Hepatic stellate cell (primary cell): Measurements from ENCODE around the gene DIP2A.

Experiments used
- DNase-seq: peaks from one replicate; pipeline ENCODE4 v3.0.0; 2011; ENCODE audit warnings: low spot score

The DIP2A gene, protein sequence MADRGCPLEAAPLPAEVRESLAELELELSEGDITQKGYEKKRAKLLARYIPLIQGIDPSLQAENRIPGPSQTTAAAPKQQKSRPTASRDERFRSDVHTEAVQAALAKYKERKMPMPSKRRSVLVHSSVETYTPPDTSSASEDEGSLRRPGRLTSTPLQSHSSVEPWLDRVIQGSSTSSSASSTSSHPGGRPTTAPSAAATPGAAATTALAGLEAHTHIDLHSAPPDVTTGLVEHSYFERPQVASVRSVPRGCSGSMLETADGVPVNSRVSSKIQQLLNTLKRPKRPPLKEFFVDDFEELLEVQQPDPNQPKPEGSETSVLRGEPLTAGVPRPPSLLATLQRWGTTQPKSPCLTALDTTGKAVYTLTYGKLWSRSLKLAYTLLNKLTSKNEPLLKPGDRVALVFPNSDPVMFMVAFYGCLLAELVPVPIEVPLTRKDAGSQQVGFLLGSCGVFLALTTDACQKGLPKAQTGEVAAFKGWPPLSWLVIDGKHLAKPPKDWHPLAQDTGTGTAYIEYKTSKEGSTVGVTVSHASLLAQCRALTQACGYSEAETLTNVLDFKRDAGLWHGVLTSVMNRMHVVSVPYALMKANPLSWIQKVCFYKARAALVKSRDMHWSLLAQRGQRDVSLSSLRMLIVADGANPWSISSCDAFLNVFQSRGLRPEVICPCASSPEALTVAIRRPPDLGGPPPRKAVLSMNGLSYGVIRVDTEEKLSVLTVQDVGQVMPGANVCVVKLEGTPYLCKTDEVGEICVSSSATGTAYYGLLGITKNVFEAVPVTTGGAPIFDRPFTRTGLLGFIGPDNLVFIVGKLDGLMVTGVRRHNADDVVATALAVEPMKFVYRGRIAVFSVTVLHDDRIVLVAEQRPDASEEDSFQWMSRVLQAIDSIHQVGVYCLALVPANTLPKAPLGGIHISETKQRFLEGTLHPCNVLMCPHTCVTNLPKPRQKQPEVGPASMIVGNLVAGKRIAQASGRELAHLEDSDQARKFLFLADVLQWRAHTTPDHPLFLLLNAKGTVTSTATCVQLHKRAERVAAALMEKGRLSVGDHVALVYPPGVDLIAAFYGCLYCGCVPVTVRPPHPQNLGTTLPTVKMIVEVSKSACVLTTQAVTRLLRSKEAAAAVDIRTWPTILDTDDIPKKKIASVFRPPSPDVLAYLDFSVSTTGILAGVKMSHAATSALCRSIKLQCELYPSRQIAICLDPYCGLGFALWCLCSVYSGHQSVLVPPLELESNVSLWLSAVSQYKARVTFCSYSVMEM (N-terminal part only)

DNA sequence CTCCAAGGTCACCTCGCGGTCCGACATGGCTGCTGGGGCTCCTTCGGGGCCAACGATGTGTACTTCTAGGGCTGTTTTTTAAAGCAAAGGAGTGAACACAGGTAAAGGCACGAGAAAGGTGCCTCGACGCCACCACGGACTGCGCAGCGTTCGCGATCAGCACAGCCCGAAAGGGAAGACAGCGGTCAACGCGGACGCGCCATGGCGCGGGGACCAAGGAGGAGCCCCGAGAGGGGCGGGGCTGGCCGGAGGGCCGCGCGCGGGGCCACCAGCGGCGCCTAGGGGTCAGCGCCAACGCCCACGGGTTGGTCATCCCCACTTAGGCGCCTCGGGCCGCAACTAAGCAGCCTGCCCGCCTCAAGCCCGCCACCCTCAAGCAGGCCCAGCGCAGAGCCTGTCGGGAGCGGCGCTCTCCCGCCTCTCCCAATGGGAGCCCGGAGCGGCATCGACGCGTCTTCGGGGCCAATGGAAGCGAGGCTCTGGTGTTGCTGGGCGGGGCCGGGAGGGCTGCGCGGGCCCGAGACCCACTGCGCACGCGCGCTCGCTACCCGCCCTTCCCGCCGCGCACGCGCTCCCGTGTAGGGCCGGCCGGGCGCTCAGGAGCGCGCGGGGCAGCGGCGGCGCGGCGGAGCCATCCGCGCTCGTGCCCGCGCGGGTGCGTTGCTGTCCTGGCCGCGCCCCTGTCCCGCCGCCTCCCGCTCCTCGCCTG, at the start of gene DIP2A:
Gene DIP2A, plus strand, starts transcription at position 577 of the 709 bp plus-strand sequence. CDS start 241 bp downstream, outside the sequence.
- peak; percentile 100 for DNase-seq

DNA sequence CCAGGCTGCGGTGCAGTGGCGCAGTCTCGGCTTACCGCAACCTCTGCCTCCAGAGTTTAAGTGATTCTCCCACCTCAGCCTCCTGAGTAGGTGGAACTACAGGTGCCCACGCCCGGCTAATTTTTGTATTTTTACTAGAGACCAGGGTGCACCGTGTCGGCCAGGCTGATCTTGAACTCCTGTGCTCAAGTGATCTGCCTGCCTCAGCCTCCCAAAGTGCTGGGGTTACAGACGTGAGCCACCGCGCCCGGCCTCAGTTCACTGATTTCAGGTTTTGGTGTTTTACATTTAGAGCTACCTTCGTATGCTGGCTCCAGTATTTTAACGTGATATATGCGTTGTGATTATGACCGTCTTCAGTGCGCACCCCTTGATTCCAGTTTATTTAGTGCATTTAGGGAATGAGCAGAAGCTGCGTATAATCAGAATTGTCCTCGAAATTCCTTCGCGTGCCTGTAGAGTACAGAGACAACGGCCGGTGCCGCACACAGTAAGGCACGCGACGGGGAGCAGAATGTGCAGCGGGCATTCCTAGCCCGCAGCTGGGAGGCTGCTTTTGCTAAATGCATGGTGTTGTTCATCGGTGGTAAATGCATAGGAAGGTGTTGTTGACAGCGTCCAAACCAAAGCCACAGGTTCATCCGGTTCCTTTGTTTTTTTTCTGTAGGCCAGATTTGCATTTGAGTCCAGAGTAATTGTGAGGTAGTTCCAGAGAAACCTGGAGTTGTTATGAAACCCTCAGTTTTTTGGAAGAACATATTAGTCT, 48.9 kb upstream of the DIP2A start:
- DNase-seq = no peak

DNA sequence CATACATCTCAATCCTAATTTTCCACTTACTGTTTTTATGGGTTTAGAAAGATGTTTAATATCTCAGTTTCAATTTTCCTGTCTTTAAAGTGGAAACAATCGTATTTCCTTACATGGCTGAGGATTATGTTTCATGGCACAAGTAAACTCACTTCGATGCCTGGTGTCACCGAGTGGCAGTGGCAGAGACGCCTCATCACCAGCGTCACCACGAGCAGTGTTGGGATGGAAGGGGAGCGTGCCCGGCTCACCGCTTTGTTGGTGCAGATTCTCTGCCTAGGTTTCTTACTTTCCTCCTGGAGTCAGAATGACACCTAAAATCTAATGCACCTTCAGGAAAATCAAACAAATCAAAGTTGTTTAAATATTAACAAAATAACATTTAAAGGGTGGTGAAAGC, 48.2 kb upstream of the DIP2A start:
- DNase-seq = no peak

DNA sequence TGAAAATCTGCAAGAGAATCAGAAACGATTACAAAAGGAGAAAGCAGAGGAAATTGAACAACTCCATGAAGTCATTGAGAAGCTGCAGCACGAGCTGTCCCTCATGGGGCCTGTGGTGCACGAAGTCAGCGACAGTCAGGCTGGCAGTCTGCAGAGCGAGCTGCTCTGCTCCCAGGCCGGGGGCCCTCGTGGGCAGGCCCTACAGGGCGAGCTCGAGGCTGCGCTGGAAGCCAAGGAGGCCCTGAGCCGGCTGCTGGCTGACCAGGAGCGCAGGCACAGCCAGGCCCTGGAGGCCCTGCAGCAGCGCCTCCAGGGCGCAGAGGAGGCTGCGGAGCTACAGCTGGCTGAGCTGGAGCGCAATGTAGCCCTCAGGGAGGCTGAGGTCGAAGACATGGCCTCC, 47.5 kb upstream of the DIP2A start:
- DNase-seq = no peak

DNA sequence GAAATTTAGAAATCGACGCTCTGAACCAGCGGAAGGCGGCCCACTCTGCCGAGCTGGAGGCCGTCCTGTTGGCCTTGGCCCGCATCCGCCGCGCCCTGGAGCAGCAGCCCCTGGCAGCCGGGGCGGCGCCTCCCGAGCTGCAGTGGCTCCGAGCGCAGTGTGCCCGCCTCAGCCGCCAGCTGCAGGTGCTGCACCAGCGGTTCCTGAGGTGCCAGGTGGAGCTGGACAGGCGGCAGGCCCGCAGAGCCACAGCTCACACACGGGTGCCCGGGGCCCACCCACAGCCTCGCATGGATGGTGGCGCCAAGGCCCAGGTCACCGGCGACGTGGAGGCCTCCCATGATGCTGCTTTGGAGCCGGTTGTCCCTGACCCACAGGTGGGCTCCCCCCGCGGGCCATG, 47.0 kb upstream of the DIP2A start:
- no peak for DNase-seq

DNA sequence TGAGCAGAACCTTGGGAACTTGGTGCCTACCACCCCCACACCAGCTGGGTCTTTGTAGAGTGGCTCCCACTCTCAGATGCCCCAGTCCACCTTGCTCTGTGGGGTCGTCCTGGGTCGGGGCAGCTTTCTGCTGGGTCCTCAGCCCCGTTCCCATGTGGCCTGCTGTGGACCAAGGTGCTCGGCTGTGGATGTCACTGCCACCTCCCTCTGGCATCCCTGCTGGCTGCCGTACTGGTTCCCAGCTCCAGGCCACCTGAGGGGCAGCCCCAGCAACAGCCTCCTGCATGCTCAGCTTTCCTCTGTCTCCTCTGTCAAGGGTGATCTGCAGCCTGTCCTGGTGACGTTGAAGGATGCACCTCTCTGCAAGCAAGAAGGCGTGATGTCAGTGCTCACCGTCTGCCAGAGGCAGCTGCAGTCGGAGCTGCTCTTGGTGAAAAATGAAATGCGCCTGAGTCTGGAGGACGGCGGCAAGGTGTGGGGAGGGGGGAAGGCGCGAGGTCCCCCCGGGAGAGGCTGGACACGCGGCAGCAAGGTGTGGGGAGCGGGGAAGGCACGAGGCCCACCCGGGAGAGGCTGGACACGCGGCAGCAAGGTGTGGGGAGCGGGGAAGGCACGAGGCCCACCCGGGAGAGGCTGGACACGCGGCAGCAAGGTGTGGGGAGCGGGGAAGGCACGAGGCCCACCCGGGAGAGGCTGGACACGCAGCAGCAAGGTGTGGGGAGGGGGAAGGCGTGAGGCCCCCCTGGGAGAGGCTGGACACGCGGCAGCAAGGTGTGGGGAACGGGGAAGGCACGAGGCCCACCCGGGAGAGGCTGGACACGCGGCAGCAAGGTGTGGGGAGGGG, 45.9 kb upstream of the DIP2A start:
- no peak for DNase-seq

DNA sequence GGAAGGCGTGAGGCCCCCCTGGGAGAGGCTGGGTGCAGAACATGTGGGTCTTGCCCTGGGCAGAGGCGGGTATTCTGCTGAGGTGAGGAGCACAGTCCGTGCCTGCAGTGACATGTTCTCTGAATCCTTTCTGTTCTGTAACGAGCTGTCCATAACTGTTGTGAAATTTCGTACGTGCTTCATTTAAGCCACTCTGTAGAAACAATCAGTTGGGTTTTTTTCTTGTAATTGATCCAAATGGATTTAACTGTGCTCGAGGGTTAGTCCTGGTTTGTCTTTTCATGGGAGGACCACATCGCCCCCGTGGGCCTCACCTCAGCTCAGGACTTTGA, 45.4 kb upstream of the DIP2A start:
- DNase-seq = no peak

DNA sequence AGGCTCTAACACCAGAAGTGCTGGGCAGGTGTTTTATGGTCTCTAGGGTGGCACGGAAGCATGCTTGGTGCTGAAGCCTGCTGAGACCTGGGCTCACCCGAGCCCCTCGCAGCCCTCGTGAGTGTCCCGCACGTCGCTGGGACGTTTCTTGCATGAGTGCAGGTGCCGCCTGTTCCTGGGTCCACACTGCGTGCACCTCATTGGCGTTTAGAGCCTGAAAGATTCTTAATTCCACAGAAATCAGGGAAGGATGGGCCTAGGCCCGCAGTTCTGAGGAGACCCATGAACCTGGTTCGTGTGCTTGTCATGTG, 43.8 kb upstream of the DIP2A start:
- DNase-seq = no peak

DNA sequence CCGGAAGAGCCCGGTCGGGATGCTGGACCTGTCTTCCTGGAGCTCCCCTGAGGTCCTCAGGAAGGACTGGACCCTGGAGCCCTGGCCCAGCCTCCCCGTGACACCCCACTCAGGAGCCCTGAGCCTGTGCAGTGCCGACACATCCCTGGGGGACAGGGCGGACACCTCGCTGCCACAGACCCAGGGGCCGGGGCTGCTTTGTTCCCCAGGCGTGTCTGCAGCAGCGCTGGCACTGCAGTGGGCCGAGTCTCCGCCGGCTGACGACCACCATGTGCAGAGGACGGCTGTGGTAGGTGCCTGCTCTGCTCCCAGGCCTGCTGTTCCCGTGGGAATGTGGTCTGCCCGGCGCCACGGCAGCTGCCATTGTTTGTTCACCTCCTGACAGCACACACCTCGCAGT, 42.1 kb upstream of the DIP2A start:
- DNase-seq = no peak

DNA sequence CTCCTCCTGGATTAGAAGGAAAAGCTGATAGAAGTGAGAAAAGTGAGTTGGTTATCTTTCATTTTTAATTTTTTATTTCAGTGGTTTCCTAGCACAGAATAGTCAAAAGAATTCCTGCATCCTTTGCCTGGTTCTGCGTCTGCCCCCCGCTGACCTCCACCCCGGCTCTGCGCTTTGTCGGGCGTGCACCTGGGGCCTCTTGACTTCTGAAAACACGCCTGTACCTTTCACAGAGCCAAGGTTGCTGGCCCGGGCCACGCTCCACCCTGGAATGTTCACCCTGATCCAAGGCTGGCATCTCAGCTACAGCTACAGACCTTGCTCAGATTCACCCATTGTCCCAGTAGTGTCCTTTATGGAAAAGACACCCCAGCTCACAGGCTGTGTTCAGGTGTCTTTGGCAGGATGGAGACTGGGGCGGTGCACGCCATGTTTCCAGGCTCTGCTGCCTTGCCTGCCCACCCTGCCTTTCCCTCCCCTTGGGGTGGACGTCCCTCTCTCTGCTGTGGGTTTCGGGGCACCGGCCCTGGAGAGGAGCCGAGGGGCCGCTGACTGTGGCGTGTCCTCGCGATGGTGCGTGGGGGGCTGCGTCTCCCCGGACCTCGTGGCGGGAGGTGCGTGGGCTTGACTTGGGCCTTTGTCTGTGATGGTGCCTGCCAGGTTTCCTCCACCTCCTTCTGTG, 40.3 kb upstream of the DIP2A start:
- no peak for DNase-seq

DNA sequence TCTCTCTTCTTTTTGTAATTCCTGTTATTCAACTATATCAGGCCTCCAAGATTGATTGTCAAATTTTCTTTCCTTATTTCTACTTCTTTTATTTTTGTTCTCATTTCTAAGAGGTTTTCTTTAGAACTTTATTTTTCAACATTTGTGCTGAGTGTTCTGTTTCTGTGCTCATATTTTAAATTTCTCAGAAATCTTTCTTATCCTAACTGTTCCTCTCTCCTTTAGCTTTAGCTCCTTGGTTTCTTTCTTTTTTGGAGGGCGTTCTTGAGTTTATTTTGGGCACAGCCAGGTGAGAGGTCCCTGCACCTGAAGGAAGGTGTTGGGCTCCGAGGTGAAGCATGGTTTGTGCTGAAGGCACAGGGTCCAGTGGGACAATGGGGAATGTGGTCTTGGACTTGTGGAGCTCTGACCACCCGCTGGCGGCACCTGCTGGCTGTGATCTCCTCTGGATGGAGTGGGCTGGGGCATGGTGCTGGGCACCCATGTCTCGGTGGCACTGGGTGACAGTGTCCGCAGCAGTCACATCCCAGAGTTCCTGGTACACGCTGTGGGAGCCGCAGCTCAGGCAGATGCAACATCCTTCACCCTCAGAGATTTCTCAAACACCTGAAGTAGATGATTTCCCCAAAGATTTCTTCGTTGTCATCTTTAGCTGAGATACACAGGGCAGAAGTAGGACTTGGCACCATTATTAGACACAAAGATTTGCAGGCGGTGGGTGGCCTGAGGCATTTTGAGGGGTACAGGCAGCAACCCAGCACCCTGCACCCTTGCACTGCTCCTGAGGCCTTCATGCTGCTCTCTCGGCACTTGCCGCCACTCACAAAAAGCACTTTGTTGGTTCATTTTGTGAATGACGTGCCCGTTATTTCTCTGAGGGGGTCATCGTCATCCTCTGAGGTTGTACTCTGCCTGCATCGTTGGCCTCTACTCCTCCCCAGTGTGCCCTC, 38.2 kb upstream of the DIP2A start:
- no peak for DNase-seq

DNA sequence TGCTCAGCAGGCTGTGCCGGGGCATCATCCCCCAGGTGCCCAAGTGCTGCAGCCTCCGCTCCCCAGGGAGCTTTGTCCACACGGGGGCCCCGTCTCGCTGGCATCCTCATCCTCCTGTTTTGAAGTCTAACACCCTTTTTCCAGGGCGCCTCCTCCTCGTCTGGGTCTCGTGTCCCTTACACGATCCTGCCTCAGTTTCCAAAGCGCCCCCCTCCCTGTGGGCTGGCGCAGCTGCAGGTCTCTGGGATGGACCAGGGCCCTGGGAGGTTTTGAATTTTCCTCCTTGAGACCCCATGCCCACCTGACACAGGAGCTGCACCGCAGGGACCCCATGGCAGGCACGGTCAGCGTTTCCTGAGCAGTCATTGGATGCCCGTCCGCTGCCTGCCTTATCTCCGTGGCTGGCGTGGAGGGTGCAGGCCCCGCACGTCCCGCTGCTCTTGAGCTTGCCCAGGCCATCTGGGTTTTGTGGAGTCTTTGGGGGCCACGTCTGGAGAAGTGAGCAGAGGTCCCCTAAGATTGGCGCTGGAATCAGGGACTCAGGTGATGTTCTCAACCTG, 37.4 kb upstream of the DIP2A start:
- no peak for DNase-seq

DNA sequence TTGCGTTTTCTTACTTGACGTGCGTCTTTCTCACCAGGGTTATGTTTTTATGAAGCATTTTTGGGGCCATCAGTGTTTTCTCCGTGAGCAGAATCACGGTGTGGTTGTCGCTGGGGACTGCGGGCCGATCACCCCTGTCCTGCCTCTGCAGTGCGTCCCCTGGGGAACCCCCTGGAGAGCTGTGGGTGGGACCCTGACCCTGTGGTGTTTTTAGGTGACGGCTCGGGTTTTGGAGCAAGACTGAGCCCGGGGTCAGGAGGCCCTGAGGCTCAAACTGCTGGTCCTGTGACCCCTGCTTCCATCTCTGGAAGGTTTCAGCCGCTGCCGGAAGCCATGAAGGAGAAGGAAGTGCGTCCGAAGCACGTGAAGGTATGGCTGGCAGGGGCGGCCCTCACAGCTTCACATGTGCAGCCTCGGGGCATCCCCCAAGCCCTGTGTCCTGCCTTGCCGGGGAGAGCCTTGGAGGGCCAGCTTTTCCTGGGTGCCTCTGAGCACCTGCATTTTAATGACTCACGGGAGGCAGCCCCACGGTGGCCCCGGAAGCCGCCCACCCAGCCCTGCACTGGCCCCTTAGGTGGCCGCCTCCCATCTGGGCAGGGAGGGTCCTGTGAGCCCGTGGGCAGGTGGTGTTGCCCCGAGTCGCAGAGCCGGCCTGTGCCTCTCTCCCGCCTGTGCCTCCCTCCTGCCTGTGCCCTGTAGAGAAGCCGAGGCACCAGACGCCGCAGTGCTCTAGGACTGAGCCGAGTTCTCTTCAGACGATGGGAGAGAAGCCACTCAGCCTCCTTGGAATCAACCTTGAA, 36.7 kb upstream of the DIP2A start:
- DNase-seq = no peak

DNA sequence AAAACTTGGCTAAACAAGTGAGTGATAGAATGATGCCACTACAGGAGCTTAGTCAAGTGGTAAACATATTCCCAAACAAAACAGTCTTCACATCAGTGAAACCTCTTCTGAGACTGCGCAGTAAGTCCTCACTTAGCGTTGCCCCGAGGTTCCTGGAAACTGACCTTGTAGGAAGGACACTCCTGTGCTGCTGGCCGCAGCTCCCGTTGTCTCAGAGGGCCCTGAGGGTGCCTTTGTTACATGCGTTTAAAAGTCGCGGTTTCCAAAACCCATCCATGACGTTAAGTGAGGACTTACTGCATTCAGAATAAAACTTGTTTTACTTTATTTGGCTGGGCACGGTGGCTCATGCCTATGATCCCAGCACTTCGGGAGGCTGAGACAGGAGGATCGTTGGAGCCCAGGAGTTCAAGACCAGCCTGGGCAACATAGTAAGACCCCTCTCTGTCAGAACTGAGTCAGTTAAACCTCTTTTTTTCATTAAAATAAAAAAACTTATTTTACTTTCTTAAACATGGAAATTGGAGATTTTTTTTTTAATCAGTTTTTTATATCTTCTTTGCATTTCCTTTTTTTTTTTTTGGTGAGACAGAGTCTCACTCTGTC, 36.0 kb upstream of the DIP2A start:
- DNase-seq = no peak

DNA sequence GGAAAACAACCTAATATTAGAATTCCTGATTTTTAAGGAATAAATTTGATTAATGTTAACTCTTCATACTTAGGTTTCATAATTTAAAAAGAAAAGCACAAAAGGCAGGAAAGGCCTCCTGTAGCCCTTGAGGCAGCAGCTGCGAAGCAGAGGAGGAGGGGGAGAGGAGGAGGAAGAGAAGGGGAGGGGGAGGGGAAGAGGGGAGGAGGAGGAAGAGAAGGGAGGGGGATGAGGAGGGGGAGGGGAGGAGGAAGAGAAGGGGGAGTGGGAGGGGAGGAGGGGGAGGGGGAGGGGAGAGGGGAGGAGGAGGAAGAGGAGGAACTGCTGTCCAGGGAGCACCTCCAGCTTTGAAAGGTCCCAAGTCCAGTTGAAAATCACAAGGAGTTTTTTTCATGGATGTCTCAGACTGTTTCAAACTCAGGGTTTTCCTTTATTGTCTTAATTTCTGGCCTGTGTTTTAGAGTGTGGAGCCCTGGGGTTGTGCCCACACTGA, 35.1 kb upstream of the DIP2A start:
- no peak for DNase-seq

DNA sequence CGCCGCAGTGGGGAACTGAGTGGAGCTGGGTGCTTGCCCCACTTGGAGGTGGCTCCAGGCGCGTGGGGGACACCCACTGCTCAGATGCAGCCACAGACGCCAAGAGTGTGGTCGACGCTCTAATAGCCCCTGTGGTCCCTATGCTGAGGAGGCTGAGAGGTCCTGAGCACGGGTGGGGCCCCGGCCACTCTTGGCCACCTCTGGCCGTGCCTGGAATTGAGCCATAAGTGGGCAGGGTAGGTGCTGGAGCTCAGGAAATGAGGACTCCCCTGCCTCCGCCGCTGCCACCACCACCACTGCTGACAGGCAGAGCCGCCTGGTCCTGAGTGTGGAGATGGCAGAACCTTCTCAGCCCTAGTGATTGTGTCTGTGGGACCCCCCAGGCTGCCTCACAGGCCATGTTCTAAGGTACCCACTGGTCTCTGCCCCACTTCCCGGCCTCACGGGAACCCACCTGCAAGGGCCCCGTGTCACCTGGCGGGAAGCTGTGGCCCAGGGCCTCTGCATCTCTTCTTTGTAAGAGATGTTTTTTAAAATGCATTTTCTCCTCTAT, 34.6 kb upstream of the DIP2A start:
- no peak for DNase-seq

DNA sequence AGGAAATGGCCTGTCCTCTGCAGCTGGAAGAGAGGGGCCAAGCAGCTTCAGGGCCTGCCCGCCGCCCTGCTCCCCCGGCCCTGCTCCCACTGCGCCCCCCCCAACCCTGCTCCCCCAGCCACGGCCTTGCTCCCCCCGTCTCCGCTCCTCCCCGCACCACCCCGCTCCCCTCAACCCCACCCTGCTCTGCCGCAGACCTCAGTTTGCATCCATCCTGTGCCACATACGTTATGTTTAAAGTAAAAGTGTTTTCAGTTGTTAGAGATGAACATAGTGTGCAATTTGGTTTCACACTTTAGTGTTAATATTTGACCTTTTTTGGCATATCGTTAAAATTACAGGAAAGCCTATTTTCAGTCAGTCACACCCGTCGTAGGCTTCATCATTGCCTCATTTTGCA, 34.1 kb upstream of the DIP2A start:
- no peak for DNase-seq
